ENCODE results near the gene IFITM1.
"Not testable (repeated sequence)": the region's sequence is repeated elsewhere in the genome, so short reads cannot be mapped to it uniquely, and the experiment has no call there.

The IFITM1 gene

DNA sequence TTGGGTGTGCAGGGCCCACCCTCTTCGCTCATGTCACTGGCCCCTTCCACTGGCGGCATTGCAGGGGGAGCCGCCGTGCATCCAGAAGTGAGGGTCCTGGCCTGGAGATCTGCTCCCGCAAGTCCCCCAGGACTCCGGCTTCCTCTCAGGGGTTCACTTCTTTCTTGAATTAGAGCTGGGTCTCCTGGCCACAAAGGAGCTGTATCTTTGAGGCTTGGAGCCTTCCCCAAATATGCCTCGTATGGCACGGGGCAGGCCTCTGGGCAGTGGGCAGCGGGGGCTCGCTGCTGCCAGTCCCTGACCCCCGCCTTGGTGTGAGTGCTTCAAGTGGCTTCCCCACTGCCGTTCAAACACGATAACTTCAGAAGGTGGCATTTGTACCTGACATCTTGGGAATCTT, 14.2 kb downstream of the IFITM1 start:
- no peak for DNase-seq

DNA sequence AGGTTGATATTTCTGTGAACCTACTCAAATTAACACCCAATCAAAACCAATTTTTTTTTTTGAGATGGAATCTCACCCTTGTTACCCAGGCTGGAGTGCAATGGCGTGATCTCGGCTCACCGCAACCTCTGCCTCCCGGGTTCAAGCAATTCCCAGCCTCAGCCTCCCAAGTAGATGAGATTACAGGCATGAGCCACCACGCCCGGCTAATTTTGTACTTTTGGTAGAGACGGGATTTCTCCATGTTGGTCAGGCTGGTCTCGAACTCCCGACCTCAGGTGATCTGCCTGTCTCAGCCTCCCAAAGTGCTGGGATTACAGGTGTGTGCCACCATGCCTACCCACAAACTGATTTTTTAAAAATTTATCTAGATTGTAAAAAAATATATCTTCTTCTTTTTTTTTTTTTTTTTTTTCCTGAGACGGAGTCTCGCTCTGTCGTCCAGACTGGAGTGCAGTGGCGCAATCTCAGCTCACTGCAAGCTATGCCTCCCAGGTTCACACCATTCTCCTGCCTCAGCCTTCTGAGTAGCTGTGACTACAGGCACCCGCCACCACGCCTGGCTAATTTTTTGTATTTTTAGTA, 14.8 kb downstream of the IFITM1 start:
- DNase-seq = not testable (repeated sequence)

DNA sequence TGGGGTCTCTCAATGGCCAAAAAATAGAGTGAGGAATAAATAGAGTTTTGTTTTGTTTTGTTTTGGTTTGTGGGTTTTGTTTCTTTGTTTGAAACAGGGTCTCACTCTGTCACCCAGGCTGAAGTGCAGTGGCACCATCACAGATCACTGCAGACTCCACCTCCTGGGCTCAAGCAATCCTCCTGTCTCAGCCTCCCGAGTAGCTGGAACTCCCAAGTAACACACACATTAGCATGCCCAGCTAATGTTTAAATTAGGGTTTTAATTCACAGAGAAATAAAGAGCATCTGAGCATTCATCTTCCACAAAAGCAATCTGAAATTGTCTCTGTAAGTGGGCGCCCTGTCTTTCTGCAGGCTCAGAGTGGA, 16.0 kb downstream of the IFITM1 start:
- no peak for DNase-seq

DNA sequence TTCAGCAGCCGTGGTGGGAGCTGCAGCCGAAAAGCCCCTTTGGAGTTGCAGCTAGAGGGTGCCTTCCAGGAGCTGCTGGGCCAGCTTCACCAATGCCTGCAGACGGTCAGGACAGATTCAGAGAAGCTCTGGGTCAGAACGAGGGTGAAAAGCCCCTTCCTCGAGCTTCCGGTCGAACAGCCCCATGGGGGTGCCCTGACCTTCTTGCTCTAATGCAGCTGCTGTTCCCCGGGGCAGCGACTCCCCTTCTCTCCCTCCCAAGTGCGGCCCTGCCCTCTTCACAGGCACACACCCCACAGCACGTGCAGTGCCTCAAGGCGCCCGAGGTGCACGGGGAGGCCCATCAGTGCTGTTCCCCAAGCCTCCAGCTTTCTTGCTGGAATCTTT, 16.5 kb downstream of the IFITM1 start:
- DNase-seq = no peak

DNA sequence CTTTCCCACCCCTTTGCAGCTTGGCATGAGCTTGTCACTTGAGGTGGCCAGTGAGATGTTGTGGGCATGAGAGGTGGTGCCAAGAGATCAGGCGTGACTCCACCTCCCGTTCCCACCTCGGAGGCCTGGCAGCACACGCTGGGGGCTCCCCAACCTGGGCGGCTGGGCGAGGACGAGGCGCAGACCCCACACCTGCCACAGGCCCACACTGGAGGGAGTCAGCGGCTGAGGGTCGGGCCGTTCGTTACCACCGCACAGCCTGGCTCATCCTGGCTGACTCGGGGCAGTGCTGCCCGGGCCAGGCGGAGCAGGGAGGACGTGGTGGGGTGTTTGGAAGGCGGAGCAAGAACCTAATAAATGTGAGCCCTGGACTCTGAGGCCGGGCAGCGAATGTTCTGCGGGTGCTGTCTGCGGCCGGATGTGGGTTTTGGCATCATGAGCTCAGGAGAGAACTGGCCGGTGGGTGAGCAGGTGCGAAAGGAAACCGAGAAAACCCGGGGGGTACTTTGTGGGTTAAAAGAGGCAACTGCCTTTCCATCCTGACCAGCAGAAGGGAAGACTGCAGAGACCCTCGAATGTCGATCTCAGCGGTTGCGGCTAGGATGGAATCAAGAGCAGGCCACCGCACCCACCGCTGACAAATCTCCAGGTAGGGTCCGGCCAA, 17.0 kb downstream of the IFITM1 start:
- DNase-seq = no peak

DNA sequence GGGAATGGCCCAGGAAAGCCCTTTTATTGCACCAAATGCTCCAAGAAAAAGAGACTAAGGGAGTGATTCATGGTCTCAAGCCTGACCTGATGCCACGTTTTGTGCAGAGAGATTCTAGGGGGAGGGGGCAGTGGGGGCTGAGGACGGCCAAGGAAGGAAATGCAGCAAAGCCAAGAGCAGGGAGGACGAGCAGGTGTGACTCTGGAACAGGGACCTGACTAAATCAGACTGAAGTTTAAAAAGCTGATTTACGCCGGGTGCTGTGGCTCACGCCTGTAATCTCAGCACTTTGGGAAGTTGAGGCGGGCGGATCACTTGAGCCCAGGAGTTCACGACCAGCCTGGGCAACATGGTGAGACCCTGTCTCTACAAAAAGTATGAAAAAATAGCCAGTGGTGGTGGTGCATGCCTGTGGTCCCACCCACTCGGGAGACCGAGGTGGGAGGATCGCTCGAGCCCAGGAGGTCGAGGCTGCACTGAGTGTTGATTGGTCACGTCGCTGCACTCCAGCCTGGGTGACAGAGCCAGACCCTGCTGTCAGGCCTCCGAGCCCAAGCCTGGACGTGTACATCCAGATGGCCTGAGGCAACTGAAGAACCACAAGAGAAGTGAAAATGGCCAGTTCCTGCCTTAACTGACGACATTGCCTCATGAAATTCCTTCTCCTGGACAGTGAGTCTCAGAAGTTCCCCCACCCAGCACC, 17.7 kb downstream of the IFITM1 start:
- no peak for DNase-seq

DNA sequence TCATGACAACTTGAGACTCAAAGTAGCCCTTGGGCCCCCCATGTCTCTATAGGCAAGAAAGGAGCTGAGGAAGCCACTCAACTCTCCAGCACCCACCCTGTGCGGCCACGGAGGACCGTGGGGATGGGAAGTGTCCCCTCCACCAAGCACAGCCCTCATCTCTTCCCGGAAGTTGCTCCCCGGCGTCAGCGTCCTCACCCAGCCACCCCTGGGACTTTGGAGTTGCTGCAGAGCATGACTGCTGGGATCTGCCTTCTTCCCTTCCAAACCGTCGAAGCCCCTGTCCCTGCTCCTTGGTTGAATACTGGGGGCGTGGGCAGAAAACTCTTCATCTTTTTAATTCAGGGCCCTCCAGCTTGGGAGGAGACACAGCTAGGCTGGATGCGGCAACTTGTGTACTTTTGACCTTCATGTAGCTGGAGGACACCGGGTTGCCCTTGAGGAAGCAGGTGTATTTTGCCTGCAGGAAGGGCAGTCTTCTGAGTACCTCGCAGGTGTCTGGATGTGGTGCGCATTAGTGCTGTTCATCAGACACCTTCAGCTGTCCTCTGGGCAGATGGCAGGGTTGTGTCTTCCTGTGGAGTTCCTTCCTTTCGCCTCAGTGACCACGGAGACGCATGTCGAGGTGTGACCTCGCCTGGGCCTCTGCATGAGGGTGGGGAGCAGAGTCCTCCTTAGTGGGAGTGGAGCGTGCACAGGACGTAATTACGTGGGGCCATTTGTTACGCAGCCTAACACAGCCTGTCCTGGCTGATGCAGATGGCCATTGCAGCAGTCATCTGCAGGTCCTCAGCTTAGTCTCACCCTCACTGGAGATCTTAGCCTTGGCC, 19.0 kb downstream of the IFITM1 start:
- no peak for DNase-seq

DNA sequence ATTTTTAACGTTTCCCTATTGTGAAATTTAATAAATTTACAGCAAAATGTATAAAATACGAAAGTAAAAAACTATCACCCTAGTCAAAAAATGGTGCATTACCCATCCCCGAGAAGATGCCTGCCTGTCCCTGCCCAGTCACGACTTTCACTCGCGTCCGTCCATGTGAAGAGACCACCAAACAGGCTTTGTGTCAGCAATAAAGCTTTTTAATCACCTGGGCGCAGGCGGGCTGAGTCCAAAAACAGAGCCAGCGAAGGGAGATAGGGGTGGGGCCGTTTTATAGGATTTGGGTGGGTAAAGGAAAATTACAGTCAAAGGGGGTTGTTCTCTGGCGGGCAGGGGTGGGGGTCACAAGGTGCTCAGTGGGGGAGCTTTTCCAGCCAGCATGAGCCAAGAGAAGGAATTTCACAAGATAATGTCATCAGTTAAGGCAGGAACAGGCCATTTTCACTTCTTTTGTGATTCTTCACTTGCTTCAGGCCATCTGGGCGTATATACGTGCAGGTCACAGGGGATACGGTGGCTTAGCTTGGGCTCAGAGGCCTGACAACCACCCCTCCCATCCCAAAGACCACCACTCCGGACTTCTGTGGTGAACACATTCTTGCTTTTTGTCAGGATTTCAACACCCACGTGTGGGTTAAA, 19.9 kb downstream of the IFITM1 start:
- not testable (repeated sequence) for DNase-seq

DNA sequence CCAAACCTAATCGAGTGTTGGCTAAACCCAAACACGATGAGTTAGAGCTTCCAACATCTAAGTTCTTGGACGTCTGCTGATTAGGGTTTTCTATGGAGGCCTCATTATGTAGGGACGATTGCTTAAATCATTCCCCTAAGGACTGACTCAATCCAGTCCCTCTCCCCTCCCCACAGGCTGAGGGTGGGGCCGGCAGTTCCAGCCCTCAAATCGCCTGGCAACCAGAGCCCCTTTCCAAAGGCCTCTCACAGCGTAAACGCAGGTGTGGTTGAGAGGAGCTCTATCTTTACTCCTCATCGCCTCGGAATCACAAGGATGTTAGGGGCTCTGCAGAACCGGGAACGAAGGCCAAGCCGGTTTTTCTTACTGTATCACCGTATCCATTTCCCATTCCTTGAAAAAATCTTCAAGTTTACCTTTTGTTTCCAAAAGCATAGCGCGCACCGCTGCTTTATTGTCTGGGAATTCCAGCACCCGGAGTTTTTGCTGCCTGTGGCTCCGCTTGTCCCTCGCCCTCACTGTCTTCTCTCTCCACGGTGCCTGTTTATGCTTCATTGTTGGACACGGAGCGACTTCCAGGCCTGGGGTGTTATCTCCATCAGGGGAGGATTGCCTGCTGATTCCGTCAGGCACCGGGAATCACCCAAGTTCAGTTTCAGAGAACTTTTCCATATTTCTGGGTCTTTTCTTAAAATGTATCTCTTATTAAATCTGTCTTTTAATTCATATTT, 20.6 kb downstream of the IFITM1 start:
- DNase-seq = no peak

DNA sequence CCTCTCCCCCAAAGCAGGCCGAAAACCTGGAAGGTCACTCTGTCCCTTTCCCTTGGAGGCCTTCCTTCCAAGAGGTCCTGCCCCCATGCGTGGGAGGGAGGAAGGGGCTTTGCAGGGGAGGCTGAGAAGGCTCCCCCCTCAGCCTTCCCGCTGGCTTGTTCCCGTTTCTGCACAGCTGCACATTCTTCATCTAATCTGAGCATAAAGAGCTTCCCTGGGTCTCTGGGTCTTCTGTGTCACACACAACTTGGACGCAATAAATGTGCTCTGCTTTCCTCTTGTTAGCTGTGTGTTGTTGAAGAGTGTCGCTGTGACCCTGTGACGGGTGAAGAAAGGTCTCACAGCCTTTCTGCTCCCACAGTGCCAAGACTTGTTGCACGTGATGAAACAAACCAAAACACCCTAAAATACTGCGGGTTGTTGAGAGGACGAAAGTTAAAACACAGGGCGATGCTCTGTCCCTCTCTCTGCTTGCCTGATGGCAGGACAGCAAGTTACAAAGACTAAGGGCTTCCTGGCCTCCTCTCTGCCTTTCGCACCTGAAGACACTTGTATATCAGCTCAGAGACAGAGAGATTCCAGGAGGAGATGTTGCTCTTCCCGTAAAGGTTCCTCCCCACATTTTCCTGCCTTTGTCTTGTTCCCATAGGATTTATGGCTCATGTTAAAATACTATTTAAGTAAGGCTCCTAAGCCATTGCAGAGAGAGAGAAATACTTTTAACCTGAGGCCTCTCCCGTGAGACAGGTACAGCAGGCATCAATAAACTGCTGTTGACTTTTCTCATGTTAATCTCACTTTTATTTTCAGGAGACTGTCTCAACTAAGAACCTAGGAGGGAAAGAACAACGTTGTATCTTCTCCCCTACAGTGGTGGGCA, 22.2 kb downstream of the IFITM1 start:
- DNase-seq = no peak

DNA sequence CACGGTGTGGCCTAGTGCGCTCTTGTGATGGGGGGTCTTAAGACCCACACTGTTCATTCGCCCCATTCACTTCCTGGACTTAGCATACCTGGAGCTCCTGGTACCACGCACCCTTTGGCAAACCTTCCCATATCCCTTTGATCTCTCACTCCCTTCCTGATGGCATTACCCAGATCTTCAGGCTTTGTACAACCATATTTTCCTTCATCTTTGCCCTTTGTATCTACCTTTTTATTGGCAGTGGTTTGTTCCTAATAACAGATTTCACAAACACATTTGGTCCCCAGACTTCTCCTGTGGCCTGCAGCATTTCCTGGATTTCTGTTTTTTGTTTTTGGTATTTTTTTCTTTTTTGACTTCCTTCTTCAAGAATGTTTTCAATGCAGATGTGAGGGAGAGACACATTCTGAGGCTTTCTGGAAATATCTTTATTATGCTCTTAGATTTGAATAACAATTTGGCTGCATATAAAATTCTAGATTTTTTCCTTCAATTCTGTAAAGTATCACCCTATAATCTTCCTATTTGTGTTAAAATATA, 22.9 kb downstream of the IFITM1 start:
- DNase-seq = no peak

DNA sequence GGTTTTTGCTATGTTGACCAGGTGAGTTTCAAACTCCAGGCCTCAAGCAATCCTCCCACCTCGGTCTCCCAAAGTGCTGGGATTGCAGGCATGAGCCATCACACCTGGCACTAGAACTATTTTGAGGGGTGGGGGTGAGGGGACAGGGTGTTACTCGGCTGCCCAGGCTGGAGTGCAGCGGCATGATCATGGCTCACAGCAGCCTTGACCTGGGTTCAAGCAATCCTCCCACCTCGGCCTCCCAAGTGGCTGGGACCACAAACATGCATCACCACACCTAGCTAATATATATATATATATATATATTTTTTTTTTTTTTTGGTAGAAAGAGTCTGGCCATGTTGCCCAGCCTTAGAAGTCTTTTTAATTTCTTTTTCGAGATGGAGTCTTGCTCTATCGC, 23.9 kb downstream of the IFITM1 start:
- no peak for DNase-seq

DNA sequence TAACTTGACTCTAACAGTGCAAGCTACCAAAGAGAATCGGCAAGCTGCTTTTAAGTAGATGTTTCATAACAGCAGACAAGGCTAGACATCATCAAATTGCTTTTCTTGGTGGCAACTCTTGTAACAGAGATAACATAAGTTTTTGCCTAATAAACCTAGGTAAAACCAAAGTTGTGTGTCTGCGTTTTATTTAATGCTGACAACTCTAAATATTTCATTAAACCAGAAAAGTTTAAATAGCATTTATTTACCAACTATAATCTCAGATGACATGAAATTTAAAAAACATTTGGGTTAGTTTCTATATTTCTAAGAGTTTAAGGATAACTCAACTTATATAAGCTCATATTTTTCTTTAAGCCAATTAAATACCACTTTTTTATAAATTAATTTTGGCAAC, 26.1 kb downstream of the IFITM1 start:
- no peak for DNase-seq

DNA sequence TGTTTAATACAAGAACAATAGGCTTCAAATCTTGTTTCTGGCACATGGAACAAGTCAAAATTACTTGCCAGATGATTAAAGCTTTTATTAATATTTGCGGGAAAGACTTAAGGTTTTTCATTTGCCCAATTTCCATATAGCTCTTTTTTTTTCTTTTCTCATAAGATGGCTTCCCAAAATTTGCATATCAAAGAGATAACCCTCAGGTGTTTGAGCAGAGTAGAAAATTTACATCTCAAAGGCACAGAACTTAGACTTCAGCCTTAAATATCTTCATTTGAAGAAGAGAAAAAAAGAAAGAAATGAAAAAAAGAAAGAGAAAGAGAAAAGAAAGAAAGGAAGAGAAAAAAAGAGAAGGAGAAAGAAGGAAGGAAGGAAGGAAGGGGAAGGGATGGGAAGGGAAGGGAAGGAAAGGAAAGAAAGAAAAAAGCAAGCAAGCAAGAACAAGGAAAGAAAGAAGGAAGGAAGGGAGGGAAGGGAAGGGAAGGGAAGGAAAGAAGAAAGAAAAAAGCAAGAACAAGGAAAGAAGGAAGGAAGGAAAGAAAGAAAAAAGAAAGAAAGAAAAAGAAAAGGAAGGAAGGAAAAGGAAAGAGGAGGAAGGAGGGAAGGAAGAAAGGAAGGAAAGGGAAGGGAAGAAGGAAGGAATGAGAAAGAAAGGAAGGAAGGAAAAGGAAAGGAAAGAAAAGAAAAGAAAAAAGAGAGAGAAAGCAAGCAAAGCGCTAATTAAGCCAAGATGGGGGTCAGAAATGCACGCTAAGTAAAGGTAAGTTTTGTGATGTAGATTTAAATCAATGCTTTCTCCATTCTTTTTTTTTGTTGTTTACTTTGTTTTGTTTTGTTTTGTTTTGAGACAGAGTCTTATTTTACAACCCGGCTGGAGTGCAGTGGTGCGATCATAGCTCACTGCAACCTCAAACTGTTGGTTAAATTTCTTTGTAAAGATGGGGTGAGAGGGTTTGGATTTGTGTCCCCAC, 27.0 kb downstream of the IFITM1 start:
- DNase-seq = no peak

DNA sequence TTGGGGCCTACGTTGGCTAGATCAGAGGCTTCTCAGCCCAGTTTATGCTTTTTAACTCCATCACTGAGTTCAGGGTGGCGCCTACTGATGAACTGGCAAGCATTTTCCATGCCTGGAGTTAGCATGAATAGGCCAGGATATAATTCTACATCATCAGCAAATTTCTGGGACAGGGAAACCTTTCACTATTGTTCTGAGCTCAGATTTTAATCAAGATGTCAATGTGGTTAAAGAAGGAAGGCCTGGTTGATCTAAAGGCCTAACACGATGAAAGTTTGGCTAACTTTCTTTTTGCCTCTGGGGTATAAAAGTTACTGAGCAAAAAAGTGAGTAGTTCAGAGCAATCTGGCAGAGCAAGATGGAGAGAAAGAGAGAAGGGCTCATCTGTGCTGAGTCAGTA, 28.5 kb downstream of the IFITM1 start:
- DNase-seq = no peak

DNA sequence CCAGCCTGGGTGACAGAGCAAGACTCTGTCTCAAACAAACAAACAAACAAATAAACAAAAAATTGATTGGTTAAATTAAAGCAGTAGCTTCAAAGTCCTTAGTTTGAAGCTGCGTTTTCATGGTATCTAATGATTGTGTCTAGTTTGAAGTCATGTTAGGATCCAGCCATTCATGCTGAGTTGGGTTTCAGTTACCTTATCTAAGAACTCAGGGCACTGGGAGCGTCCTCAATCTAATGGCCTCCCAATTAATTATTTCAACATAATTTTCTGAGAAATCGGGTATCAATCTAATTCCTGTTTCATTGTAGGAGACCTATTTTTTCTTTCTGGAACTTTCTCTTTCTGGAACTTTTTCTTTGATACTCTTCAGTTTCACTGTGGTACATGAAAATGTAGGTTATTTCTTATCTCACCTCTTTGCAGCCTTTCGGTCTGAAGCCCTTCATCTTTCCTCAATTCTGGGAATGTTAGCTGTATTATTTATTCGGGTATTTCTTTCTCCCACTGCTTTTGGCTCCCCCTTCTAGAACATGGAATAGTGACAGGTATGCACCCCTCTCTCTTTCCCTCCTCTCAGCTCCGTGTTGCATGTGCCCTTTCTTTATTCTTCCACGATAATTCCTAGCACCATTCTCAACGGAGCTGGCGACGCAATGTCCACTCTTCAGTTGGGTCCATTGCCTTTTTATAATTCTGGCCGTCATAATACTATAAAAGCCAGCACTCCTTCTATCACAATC, 31.2 kb downstream of the IFITM1 start:
- no peak for DNase-seq

DNA sequence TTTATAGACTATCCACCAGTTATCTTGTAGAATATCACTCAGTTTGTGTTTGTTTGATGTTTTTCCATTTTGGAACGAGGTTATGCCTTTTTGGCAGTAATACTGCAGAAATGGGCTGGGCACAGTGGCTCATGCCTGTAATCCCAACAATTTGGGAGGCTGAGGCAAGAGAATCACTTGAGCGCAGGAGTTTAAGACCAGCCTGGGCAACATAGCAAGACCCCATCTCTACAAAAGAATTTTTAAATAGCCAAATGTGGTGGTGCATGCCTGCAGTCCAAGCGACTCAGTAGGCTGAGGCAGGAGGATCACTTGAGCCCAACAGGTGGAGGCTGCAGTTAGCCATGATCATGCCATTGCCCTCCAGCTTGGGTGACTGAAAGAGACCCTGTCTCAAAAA, 32.7 kb downstream of the IFITM1 start:
- DNase-seq = no peak

DNA sequence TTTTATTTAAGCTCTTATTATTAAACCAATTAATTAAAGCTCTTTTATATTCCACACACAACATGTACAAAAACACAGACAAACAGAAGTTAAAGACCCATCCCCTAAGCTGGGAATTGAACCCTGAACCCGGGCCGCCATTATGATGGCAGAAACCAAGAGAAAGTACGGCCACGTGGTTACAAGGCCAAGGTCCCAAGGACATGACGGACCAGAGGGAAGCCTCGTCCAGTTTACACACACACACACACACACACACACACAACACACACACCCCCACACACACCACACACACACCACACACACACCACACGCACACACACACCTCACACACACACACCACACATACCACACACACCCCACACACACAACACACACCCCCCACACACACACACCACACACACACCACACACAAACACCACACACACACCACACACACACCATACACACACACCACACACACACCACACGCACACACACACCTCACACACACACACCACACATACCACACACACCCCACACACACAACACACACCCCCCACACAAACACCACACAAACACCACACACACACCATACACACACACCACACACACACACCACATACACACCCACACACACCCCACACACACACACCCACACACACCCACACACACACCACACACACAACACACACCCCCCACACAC, 35.6 kb downstream of the IFITM1 start:
- not testable (repeated sequence) for DNase-seq
